MM.1S (cell line): ENCODE measurements around the gene FAM227B.

Experiments
- DNase-seq: peaks from one replicate; pipeline ENCODE4 v3.0.0-alpha.2; 2015
- H2AFZ ChIP-seq: fragments of 300-600 bp; sonication (generic); 2 replicates; pipeline ENCODE4 v1.6.0; 2016; ENCODE audit warnings: antibody characterized with exemption, low read length
- H3F3A ChIP-seq: fragments of 300-600 bp; sonication (generic); 2 replicates; pipeline ENCODE4 v1.6.1; 2016; ENCODE audit warnings: mild to moderate bottlenecking, antibody characterized with exemption, low read length, moderate library complexity, mixed read lengths; ENCODE audit not compliant: insufficient read depth
- H3K27ac ChIP-seq: fragments of 300-600 bp; sonication (generic); 2 replicates; pipeline ENCODE4 v1.5.1; 2016; ENCODE audit warnings: mild to moderate bottlenecking, low read length
- H3K27me3 ChIP-seq: fragments of 300-600 bp; sonication (generic); replicated peaks from 2 replicates; pipeline ENCODE4 v1.6.0; 2016; ENCODE audit warnings: low read length; ENCODE audit not compliant: insufficient read depth
- H3K36me3 ChIP-seq: fragments of 300-600 bp; sonication (generic); replicated peaks from 2 replicates; pipeline ENCODE4 v1.6.1; 2016; ENCODE audit warnings: mild to moderate bottlenecking, low read length, mixed read lengths; ENCODE audit not compliant: insufficient read depth
- H3K4me1 ChIP-seq: fragments of 300-600 bp; sonication (generic); 2 replicates; pipeline ENCODE4 v1.6.1; 2016; ENCODE audit warnings: low read length, mixed read lengths
- H3K4me2 ChIP-seq: fragments of 300-600 bp; sonication (generic); 2 replicates; pipeline ENCODE4 v1.6.0; 2016; ENCODE audit warnings: low read depth, low read length
- H3K4me3 ChIP-seq: fragments of 300-600 bp; sonication (generic); 2 replicates; pipeline ENCODE4 v1.5.1; 2016; ENCODE audit warnings: low read length, mixed read lengths
- H3K79me2 ChIP-seq: fragments of 300-600 bp; sonication (generic); 2 replicates; pipeline ENCODE4 v1.6.1; 2016; ENCODE audit warnings: mixed run types, low read length, mixed read lengths
- H3K9ac ChIP-seq: fragments of 300-600 bp; sonication (generic); 2 replicates; pipeline ENCODE4 v1.6.1; 2016; ENCODE audit warnings: low read length, mixed read lengths
- H3K9me2 ChIP-seq: fragments of 300-600 bp; sonication (generic); replicated peaks from 2 replicates; pipeline ENCODE4 v1.6.1; 2016; ENCODE audit warnings: mild to moderate bottlenecking, low read length, mixed read lengths; ENCODE audit not compliant: insufficient read depth
- H3K9me3 ChIP-seq: fragments of 300-600 bp; sonication (generic); replicated peaks from 2 replicates; pipeline ENCODE4 v1.6.1; 2016; ENCODE audit warnings: mild to moderate bottlenecking, low read length, mixed read lengths; ENCODE audit not compliant: insufficient read depth
- H4K20me1 ChIP-seq: fragments of 300-600 bp; sonication (generic); 2 replicates; pipeline ENCODE4 v1.6.1; 2016; ENCODE audit warnings: mild to moderate bottlenecking, low read length, moderate library complexity, mixed read lengths; ENCODE audit not compliant: insufficient read depth
- CTCF ChIP-seq: fragments of 300-600 bp; sonication (generic); IDR thresholded peaks from 2 replicates; pipeline ENCODE4 v1.5.1; 2016; ENCODE audit warnings: antibody characterized with exemption, low read length, mixed read lengths
- EZH2 ChIP-seq: fragments of 300-600 bp; sonication (generic); optimal IDR thresholded peaks from 2 replicates; pipeline ENCODE3; 2017; ENCODE audit warnings: low read depth, mild to moderate bottlenecking, antibody characterized with exemption, low read length, mixed read lengths
- EZH2phosphoT487 ChIP-seq: fragments of 300-600 bp; sonication (generic); IDR thresholded peaks from 2 replicates; pipeline ENCODE4 v1.6.1; 2018; ENCODE audit warnings: antibody characterized with exemption, low read length

Gene FAM227B

GRCh38 chr15:49421991-49422390 is 198.6 kb downstream of the FAM227B start:
- Histone ChIP-seq H3K4me3 (no peak overlapping the region), H3K27ac (no peak overlapping the region), H3K36me3 (no peaks in the 10 kb centered on the region), H3K4me2 (0 out of 2 replicates have a peak overlapping the region, but pooled peaks have one; percentile 0), H4K20me1 (no peaks in the 10 kb centered on the region), H2AFZ (peak overlapping the region; percentile 26; the same call in 1 of the 2 replicates), H3F3A (no peaks in the 10 kb centered on the region), H3K9ac (no peak overlapping the region), H3K27me3 (no peaks in the 10 kb centered on the region), H3K9me3 (no peaks in the 10 kb centered on the region), H3K79me2 (no peaks in the 10 kb centered on the region), H3K9me2 (no peaks in the 10 kb centered on the region), H3K4me1 (no peaks in the 10 kb centered on the region)
- peak; percentile 57 for DNase-seq
- TF ChIP-seq EZH2 (no peak), CTCF (peak; percentile 87)

GRCh38 chr15:49418811-49419210 is 201.8 kb downstream of the FAM227B start:
- no peak for DNase-seq
- Histone ChIP-seq H3K9ac (no peak overlapping the region), H3K4me3 (no peak overlapping the region), H3K9me2 (no peaks in the 10 kb centered on the region), H3K4me1 (no peaks in the 10 kb centered on the region), H3K36me3 (no peaks in the 10 kb centered on the region), H3K4me2 (no peak overlapping the region), H3K27me3 (no peaks in the 10 kb centered on the region), H4K20me1 (no peaks in the 10 kb centered on the region), H3K27ac (no peak overlapping the region), H3K79me2 (no peaks in the 10 kb centered on the region), H2AFZ (no peak overlapping the region), H3F3A (no peaks in the 10 kb centered on the region), H3K9me3 (no peaks in the 10 kb centered on the region)
- TF ChIP-seq CTCF (no peak), EZH2 (no peak), EZH2phosphoT487 (no peak)

- Histone ChIP-seq H3K79me2 (no peaks in the 10 kb centered on the region), H3K36me3 (no peaks in the 10 kb centered on the region), H3K4me2 (no peak overlapping the region), H3K4me1 (no peaks in the 10 kb centered on the region), H2AFZ (no peak overlapping the region), H3K4me3 (no peak overlapping the region), H3K9ac (no peak overlapping the region), H3K27me3 (no peaks in the 10 kb centered on the region), H3K27ac (no peak overlapping the region), H3K9me3 (no peaks in the 10 kb centered on the region), H4K20me1 (no peaks in the 10 kb centered on the region), H3F3A (no peaks in the 10 kb centered on the region), H3K9me2 (no peaks in the 10 kb centered on the region)
- TF ChIP-seq CTCF = no peak
- TF ChIP-seq EZH2 = no peak
- no peak for TF ChIP-seq EZH2phosphoT487
- DNase-seq = no peak
Observed at GRCh38 chr15:49415638-49416037, 205.0 kb downstream of the FAM227B start.
